Measurements from ENCODE around the gene IL23R.
"Not testable (repeated sequence)": the region's sequence is repeated elsewhere in the genome, so short reads cannot be mapped to it uniquely, and the experiment has no call there.

IL23R gene

GRCh38 chr1:67193704-67194103 is 27.4 kb downstream of the IL23R start:
- no peak for DNase-seq (ENCODE audit: low read depth in 2 of 2)

- DNase-seq (ENCODE audit: low read depth in 2 of 2): no peak
Measured at GRCh38 chr1:67194209-67194863, 28.1 kb downstream of the IL23R start.

- no peak for DNase-seq (ENCODE audit: low read depth in 2 of 2)
Measured at GRCh38 chr1:67200755-67201154, 34.5 kb downstream of the IL23R start.

- DNase-seq (ENCODE audit: low read depth in 2 of 2): no peak
Measured at GRCh38 chr1:67201891-67202290, 35.6 kb downstream of the IL23R start.

GRCh38 chr1:67204298-67204980 is 38.2 kb downstream of the IL23R start:
- no peak for DNase-seq (ENCODE audit: low read depth in 2 of 2)

DNA sequence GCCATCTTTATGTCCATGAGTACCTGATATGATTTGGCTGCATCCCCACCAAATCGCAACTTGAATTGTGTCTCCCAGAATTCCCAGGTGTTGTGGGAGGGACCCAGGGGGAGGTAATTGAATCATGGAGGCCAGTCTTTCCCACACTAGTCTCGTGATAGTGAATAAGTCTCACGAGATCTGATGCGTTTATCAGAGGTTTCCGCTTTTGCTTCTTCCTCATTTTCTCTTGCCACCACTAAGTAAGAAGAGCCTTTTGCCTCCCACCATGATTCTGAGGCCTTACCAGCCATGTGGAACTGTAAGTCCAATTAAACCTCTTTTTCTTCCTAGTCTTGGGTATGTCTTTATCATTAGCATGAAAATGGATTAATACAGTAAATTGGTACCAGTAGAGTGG is 41.1 kb downstream of the IL23R start:
- not testable (repeated sequence) for DNase-seq (ENCODE audit: low read depth in 2 of 2)

GRCh38 chr1:67208217-67208616 is 42.0 kb downstream of the IL23R start:
- DNase-seq (ENCODE audit: low read depth in 2 of 2): no peak

DNA sequence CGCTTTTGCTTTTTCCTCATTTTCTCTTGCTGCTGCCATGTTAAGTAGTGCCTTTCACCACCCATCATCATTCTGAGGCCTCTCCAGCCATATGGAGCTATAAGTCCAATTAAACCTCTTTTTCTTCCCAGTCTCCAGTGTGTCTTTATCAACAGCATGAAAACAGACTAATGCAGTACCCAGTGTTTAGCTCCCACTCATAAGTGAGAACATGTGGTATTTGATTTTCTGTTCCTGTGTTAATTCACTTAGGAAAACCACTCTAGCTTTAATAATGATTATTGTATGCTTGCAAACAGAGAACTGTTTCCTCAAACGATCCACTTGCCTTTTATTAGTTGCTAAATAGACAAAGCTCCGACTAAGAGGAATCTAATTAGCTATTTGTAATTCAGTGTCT is 43.3 kb downstream of the IL23R start:
- no peak for DNase-seq (ENCODE audit: low read depth in 2 of 2)

DNA sequence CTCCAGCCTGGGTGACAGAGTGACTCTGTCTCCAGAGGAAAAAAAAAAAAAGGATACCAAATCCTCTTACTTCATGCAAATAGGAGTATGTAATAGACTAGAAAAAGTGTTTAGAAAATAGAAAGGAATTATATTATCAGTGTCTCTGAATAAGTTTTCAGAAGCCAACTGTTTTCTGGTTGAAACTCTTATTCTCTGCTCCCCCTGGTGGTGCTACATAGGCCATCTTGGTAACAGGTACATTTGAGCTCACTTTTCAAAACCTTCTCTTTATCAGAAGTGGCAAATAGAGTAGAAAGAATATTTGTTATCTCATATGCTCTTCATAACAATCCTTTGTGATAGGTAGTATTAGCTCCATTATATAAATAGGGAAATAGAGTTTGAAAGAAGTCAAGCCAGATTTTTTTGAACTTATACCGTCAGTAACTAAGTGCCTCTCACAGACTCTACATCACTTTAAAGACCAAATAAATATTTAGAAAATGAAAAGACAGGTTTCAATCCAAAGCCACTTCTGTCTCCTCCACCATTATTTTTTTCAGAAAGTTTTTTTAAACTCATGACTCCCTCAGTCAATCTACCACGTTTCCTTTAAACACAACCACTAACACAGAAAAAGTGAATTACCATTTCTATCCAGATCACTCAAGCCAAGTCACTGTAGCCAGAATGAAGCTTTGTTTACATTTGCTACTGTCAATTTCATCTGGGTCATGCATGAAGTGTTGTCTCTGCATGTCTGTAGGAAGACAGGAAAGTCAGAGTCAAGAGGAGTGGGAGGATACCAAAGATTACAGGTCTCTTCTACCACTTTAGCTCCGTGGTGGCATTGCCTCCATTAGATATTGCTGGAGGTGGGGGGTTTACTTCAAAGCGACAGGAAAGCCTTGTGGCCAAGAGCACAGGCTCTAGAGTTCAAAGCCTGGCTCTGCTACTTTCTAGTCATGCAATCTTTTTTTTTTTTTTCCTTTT is 45.6 kb downstream of the IL23R start:
- DNase-seq (ENCODE audit: low read depth in 2 of 2): no peak

- DNase-seq (ENCODE audit: low read depth in 2 of 2): no peak
Measured at GRCh38 chr1:67213164-67213563, 46.9 kb downstream of the IL23R start.

GRCh38 chr1:67213948-67214347 is 47.7 kb downstream of the IL23R start:
- no peak for DNase-seq (ENCODE audit: low read depth in 2 of 2)

DNA sequence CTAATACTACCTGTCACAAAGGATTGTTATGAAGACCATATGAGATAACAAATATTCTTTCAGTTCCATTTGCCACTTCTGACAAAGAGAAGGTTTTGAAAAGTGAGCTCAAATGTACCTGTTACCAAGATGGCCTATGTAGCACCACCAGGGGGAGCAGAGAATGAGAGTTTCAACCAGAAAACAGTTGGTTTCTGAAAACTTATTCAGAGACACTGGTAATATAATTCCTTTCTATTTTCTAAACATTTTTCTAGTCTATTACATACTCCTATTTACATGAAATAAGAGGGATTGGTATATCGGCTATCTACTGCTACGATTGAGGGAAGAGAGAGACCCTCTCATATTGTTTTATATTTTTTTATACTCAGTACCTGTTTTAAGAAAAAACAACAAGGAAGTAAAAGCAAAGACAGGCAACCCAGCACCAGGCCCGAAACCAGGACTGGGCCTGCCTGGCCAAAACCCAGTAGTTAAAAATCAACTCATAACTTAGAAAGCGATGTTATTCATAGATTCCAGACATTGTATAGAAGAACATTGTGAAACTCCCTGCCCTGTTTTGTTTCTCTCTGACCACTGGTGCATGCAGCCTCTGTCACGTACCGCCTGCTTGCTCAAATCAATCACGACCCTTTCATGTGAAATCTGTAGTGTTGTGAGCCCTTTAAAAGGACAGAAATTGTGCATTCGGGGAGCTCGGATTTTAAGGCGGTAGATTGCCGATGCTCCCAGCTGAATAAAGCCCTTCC is 48.3 kb downstream of the IL23R start:
- peak in 1 of 2 donors; percentile 27 for DNase-seq (ENCODE audit: low read depth in 2 of 2)

DNA sequence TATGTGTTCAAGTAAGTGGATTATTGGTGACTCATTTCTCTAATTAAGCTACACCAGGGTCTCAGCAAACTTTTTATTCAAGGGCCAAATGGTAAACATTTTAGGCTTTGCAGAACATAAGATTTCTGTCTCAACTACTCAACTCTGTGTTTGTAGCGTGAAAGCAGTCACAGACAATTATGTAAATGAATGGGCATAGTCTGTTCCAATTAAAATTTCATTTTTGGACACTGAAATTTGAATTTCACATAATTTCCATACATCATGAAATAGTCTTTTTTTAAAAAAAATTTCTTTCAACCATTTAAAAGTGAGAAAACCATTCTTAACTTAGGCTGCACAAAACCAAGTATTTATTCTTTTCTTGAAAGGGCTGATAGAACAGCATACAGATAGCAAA is 50.1 kb downstream of the IL23R start:
- DNase-seq (ENCODE audit: low read depth in 2 of 2): no peak

GRCh38 chr1:67217417-67217816 is 51.2 kb downstream of the IL23R start:
- no peak for DNase-seq (ENCODE audit: low read depth in 2 of 2)

GRCh38 chr1:67217938-67218337 is 51.7 kb downstream of the IL23R start:
- no peak for DNase-seq (ENCODE audit: low read depth in 2 of 2)

DNA sequence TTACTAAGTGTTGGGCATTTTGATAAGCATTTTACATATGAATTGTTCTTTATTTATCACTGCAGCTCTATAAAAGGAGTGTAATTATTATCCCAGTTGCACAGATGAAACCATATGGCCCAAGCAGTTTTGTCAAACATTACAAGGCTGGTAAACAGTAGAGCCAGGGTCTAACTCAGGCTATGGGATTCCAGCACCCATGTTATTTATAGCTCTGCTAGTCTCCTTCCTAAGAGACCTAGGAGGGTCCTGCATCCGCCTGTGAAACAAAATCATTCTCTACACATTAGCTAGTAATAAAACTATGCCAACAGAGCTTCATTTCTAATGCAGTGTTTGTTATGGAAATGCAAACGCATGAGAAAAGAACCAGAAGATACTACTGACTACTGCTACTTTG is 58.6 kb downstream of the IL23R start:
- no peak for DNase-seq (ENCODE audit: low read depth in 2 of 2)

DNA sequence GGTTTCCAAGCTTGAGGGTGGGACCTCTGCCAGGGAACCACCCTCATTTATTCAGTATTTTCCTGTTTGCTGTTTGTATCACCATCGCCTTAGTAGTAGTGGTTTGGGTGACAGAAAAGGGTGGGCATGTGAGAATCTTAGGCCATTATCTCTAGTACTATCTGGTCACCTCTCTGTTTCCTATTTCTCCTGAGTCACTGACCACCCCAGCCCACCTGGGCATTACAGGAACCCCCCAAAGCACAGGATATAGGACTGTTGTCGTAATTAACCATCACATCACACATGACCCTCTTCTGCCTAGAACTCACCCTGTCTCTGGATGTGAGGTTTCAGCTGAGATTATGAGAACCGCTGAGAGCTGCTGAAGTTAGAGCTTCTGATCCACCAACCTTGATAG is 60.4 kb downstream of the IL23R start:
- no peak for DNase-seq (ENCODE audit: low read depth in 2 of 2)

GRCh38 chr1:67227196-67227595 is 60.9 kb downstream of the IL23R start:
- DNase-seq (ENCODE audit: low read depth in 2 of 2): no peak

DNA sequence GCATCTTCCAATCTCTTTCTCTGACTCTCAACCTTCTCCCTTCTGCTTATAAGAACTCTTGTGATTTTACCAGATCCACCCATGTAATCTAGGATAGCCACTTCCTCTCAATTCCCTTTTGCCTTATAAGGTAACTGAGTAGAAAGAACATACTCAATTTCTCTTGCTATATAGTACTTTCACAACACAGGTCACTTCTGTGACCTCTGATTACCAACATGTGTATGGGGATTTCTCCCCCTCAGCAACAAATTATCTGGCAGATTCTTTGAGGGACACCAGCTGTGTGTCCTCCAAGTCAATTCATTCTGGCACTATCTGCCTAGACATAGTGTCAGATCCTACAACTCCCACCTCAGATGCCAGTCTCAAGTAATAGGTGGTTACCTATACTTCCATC is 62.5 kb downstream of the IL23R start:
- no peak for DNase-seq (ENCODE audit: low read depth in 2 of 2)

GRCh38 chr1:67230539-67230938 is 64.3 kb downstream of the IL23R start:
- no peak for DNase-seq (ENCODE audit: low read depth in 2 of 2)

- DNase-seq (ENCODE audit: low read depth in 2 of 2): no peak
Measured at GRCh38 chr1:67236277-67236676, 70.0 kb downstream of the IL23R start.

- no peak for DNase-seq (ENCODE audit: low read depth in 2 of 2)
Measured at GRCh38 chr1:67239738-67240137, 73.5 kb downstream of the IL23R start.
